Measurements from ENCODE around the gene TTYH2. TPM values are rescaled to one million over a fixed set of nuclear protein-coding genes. Genes with fewer than 3 reads are reported as not detected.

Gene TTYH2
- total RNA-seq, 1 experiment from 2014 or later: 0.40 TPM

Other genes starting within 250 kb of the TTYH2 start
- 2,345 and 2,950 TPM in 2 replicates for gene RPL38, start 9.9 kb upstream of the TTYH2 start, total RNA-seq (2014; rRNA removed; shearing (Covaris generic))
- not detected in 2 replicates for gene DNAI2, start 60.7 kb downstream of the TTYH2 start, total RNA-seq (2014; rRNA removed; shearing (Covaris generic))
- not detected in 2 replicates for gene KIF19, start 112.7 kb downstream of the TTYH2 start, total RNA-seq (2014; rRNA removed; shearing (Covaris generic))
- gene BTBD17, start 148.3 kb downstream of the TTYH2 start, total RNA-seq (2014; rRNA removed; shearing (Covaris generic)): not detected in 2 replicates
- gene GPR142, start 153.9 kb downstream of the TTYH2 start, total RNA-seq (2014; rRNA removed; shearing (Covaris generic)): not detected in 2 replicates
- not detected in 2 replicates for gene GPRC5C, start 218.5 kb downstream of the TTYH2 start, total RNA-seq (2014; rRNA removed; shearing (Covaris generic))